Subcutaneous abdominal adipose tissue (tissue), 5 donors: ENCODE results near the gene CENPE.

Source experiments
- H3K27ac ChIP-seq: one replicate; pipeline ENCODE4 v1.7.0; 2013; ENCODE audit warnings: low read depth, mild to moderate bottlenecking, inconsistent platforms, low read length, moderate library complexity
- H3K27me3 ChIP-seq, 5 donors: one replicate each; pipeline ENCODE4 v1.7.0; 2013; ENCODE audit warnings: low read length in 5 of 5, inconsistent platforms in 1 of 5; ENCODE audit not compliant: control insufficient read depth in 5 of 5, insufficient read depth in 4 of 5
- H3K36me3 ChIP-seq, 5 donors: one replicate each; pipeline ENCODE4 v1.7.0; 2013; ENCODE audit warnings: low read length in 5 of 5; ENCODE audit not compliant: control insufficient read depth in 5 of 5, insufficient read depth in 5 of 5
- H3K4me1 ChIP-seq, 5 donors: one replicate each; pipeline ENCODE4 v1.7.0; 2013; ENCODE audit warnings: low read length in 5 of 5, mild to moderate bottlenecking in 3 of 5, moderate library complexity in 1 of 5; ENCODE audit not compliant: control insufficient read depth in 5 of 5, insufficient read depth in 5 of 5
- H3K4me3 ChIP-seq, 5 donors: one replicate each; pipeline ENCODE4 v1.7.0; 2013; ENCODE audit warnings: low read length in 5 of 5, low read depth in 1 of 5
- H3K9ac ChIP-seq, 5 donors: one replicate each; pipeline ENCODE4 v1.7.0; 2013; ENCODE audit warnings: low read length in 5 of 5, mild to moderate bottlenecking in 4 of 5, moderate library complexity in 3 of 5
- H3K9me3 ChIP-seq, 5 donors: one replicate each; pipeline ENCODE4 v1.7.0; 2013; ENCODE audit warnings: low read length in 5 of 5; ENCODE audit not compliant: control insufficient read depth in 5 of 5
- donor health status: healthy.
- donor health status: healthy.
- donor health status: healthy.
- donor health status: healthy.
- donor health status: healthy.

The CENPE gene

GRCh38 chr4:103067841-103068547 is 130.1 kb downstream of the CENPE start:
- H3K27me3 ChIP-seq, result no peaks in the 10 kb centered on the region

GRCh38 chr4:103060453-103061148 is 137.5 kb downstream of the CENPE start:
- H3K4me3 ChIP-seq, result no peak overlapping the region
- peaks cover 0 to 4% (median 0%) of the 10 kb centered on the region in 5 donors for H3K36me3 ChIP-seq
- no peaks in the 10 kb centered on the region for H3K9me3 ChIP-seq
- H3K9ac ChIP-seq, result no peak overlapping the region
- H3K27me3 ChIP-seq, result no peaks in the 10 kb centered on the region
- no peaks in the 10 kb centered on the region for H3K4me1 ChIP-seq
- H3K27ac ChIP-seq, result no peak overlapping the region

More at GRCh38 chr4:103067841-103068547, 130.1 kb downstream of the CENPE start:
- H3K4me1 ChIP-seq, result no peaks in the 10 kb centered on the region
- no peak overlapping the region for H3K4me3 ChIP-seq
- no peaks in the 10 kb centered on the region for H3K9me3 ChIP-seq
- no peak overlapping the region for H3K27ac ChIP-seq
- no peak overlapping the region for H3K9ac ChIP-seq
- peaks cover 0 to 5% (median 4%) of the 10 kb centered on the region in 5 donors for H3K36me3 ChIP-seq
